Measurements from ENCODE around the gene PATE3.

Gene PATE3

GRCh38 chr11:125784678-125785077 lies 3.2 kb upstream of the PATE3 start:
- no peak for TF ChIP-seq CTCF (IDR thresholded peaks at IDR 0.05)

- no peak for TF ChIP-seq CTCF (IDR thresholded peaks at IDR 0.05)
Observed at GRCh38 chr11:125790825-125791224, 2.9 kb downstream of the PATE3 start.

- TF ChIP-seq CTCF (IDR thresholded peaks at IDR 0.05): no peak
Observed at GRCh38 chr11:125797641-125798040, 9.7 kb downstream of the PATE3 start.

GRCh38 chr11:125799808-125800207 lies 11.9 kb downstream of the PATE3 start:
- TF ChIP-seq CTCF (IDR thresholded peaks at IDR 0.05): no peak

GRCh38 chr11:125802387-125802786 lies 14.5 kb downstream of the PATE3 start:
- TF ChIP-seq CTCF (IDR thresholded peaks at IDR 0.05): no peak

- TF ChIP-seq CTCF (IDR thresholded peaks at IDR 0.05): no peak
Observed at GRCh38 chr11:125807909-125808308, 20.0 kb downstream of the PATE3 start.

- no peak for TF ChIP-seq CTCF (IDR thresholded peaks at IDR 0.05)
Observed at GRCh38 chr11:125833016-125833415, 45.1 kb downstream of the PATE3 start, which contains the start of gene PATE4. TSS of gene PATE4 (plus strand) at chr11:125833316. CDS start at chr11:125833360, 44 bp downstream.

- no peak for TF ChIP-seq CTCF (IDR thresholded peaks at IDR 0.05)
Observed at GRCh38 chr11:125835748-125836147, 47.8 kb downstream of the PATE3 start.
